NCI-H2029 treated with DMSO at 0.1 percent for 48 hours (cell line): ENCODE results near the gene RBM12.
A peak's percentile ranks its signal among the peaks of the same experiment; 100 is the strongest.

Source experiments
- DNase-seq: peaks from one replicate; lab custom pipeline; 2025; lab: John Stamatoyannopoulos, UW

RBM12 gene

GRCh38 chr20:35619196-35620095 is 45.3 kb downstream of the RBM12 start:
- peak; percentile 18 for DNase-seq

- DNase-seq, result no peak
Observed at GRCh38 chr20:35618263-35619131, 46.2 kb downstream of the RBM12 start.

- DNase-seq, result peak; percentile 40
Observed at GRCh38 chr20:35617397-35618262, 47.1 kb downstream of the RBM12 start.

- peak; percentile 18 for DNase-seq
Observed at GRCh38 chr20:35616465-35617396, 48.0 kb downstream of the RBM12 start.

GRCh38 chr20:35615667-35616464 is 48.8 kb downstream of the RBM12 start, which contains the start of gene SPAG4:
Gene SPAG4 (plus strand): TSS chr20:35615829. CDS start chr20:35616004, 175 bp downstream.
- DNase-seq, result peak; percentile 98

GRCh38 chr20:35611482-35611881 is 53.2 kb downstream of the RBM12 start:
- DNase-seq, result no peak

- DNase-seq, result no peak
Observed at GRCh38 chr20:35610833-35611427, 53.8 kb downstream of the RBM12 start.

- no peak for DNase-seq
Observed at GRCh38 chr20:35607003-35607735, 57.5 kb downstream of the RBM12 start.

GRCh38 chr20:35606127-35606526 is 58.6 kb downstream of the RBM12 start:
- no peak for DNase-seq

GRCh38 chr20:35604449-35604747 is 60.3 kb downstream of the RBM12 start:
- DNase-seq, result no peak

GRCh38 chr20:35603695-35604448 is 60.8 kb downstream of the RBM12 start:
- no peak for DNase-seq

- no peak for DNase-seq
Observed at GRCh38 chr20:35602851-35603495, 61.7 kb downstream of the RBM12 start.

GRCh38 chr20:35601990-35602389 is 62.7 kb downstream of the RBM12 start:
- DNase-seq, result no peak

GRCh38 chr20:35600993-35601973 is 63.4 kb downstream of the RBM12 start:
- DNase-seq, result no peak

GRCh38 chr20:35600176-35600992 is 64.3 kb downstream of the RBM12 start:
- DNase-seq, result no peak

- no peak for DNase-seq
Observed at GRCh38 chr20:35599776-35600120, 65.0 kb downstream of the RBM12 start.
